ENCODE measurements around the gene CHN2.

CHN2 gene

DNA sequence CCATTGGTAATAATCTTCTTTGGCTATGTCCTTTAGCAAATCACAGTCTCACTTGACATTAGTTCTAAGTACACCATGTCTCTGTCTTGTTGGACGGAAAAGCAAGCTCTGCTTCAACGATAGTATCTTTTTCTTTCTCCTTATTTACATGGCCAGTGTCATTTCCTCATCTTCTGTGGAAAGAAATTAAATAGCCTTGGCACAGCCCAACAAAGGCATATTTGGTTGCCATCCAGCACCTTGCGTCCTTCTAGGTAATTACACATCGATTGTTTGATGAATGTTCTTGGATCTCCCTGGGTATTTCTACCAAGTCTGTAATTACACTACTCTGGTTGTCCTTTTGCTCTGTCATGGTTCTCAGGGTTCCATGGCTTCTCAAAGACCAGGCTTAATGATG is 183.1 kb downstream of the CHN2 start:
- TF ChIP-seq CREB5 (CRISPR knock-in tag; IDR thresholded peaks at IDR 0.05; ENCODE audit: low read depth) (no peak), ZNF565 (CRISPR knock-in tag; conservative IDR thresholded peaks at IDR 0.05; ENCODE audit: low read depth) (no peak), PPARA (CRISPR knock-in tag; IDR thresholded peaks at IDR 0.05; ENCODE audit: borderline replicate concordance) (no peak), TOX (CRISPR knock-in tag; IDR thresholded peaks at IDR 0.05; ENCODE audit: borderline replicate concordance) (no peak), ZC3H10 (CRISPR knock-in tag; IDR thresholded peaks at IDR 0.05) (no peak), ZFP3 (CRISPR knock-in tag; IDR thresholded peaks at IDR 0.05) (no peak), ZFP30 (CRISPR knock-in tag; IDR thresholded peaks at IDR 0.05) (no peak), POU6F1 (CRISPR knock-in tag; IDR thresholded peaks at IDR 0.05; ENCODE audit: borderline replicate concordance, low read depth) (no peak), TSHZ2 (CRISPR knock-in tag; IDR thresholded peaks at IDR 0.05) (no peak), ZNF8 (CRISPR knock-in tag; IDR thresholded peaks at IDR 0.05) (no peak), BACH2 (CRISPR knock-in tag; IDR thresholded peaks at IDR 0.05; ENCODE audit: borderline replicate concordance) (no peak), OSR1 (CRISPR knock-in tag; IDR thresholded peaks at IDR 0.05) (no peak)
- ATAC-seq = no peak

DNA sequence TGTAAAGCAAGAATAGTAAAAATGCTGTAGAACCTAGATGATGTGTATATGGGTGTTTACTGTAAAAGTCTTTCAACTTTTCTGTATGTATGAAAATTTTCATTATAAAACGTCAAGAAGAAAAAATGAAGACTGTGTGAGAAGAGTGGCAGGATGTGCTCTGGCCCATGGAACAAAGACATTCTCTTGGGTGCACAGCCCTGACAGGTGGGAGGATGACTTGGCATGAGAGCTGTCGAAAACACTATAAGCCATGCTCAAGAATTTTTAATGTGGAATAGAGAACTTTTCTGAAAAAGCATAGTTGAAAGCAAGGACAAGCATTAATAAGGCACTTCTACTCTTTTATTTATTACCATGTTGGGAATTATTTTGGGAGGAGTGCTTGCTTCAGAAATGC is 185.0 kb downstream of the CHN2 start:
- TF ChIP-seq OSR1 (CRISPR knock-in tag; IDR thresholded peaks at IDR 0.05) = no peak
- no peak for TF ChIP-seq ZNF8 (CRISPR knock-in tag; IDR thresholded peaks at IDR 0.05)
- no peak for TF ChIP-seq GLIS3 (CRISPR knock-in tag; IDR thresholded peaks at IDR 0.05)
- TF ChIP-seq SNAI2 (CRISPR knock-in tag; IDR thresholded peaks at IDR 0.05) = no peak
- no peak for ATAC-seq

DNA sequence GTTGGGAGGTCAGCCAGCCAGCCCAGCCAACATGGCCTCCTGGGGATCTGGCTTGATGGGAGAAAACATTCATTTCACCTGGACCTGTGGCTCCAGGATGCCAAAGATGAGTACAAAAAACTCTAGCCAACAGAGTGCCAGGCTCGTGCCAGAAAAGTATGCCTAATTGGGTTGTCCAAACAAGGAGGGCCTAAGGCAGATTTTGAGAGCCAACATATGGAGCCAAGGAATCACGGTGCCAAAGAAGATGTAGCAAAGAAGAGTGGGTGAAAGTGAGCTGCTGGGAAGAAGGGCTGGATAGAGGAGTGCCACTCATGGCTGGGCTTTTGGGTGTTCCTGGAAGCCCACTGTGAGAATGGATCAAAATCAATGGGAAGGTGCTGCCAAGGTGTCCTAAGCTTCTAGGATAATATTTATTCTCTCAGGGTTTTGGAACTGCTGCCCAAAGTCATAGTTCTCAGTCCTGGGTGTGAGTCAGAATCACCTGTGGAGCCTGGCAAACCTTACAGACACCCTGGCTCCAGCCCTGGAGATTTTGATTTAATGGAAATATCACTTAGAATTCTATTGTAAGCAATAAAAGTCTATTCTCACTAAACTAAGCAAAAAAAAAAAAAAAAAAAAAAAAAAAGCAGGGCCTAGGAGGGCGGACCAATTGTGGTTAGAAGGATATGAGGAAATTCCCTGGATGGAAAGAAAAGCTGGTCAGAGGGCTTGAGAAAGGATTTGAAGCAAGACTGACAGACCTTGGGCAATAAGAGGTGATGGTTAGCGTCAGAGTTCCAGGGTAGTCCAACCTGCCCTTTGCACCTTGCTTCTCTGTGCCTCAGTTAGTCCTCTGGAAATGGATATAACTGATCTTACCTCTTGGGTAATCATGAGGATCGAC is 186.9 kb downstream of the CHN2 start:
- TF ChIP-seq, protein P1, sequence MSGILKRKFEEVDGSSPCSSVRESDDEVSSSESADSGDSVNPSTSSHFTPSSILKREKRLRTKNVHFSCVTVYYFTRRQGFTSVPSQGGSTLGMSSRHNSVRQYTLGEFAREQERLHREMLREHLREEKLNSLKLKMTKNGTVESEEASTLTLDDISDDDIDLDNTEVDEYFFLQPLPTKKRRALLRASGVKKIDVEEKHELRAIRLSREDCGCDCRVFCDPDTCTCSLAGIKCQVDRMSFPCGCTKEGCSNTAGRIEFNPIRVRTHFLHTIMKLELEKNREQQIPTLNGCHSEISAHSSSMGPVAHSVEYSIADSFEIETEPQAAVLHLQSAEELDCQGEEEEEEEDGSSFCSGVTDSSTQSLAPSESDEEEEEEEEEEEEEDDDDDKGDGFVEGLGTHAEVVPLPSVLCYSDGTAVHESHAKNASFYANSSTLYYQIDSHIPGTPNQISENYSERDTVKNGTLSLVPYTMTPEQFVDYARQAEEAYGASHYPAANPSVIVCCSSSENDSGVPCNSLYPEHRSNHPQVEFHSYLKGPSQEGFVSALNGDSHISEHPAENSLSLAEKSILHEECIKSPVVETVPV (CRISPR knock-in tag; IDR thresholded peaks at IDR 0.05) = no peak
- no peak for TF ChIP-seq TSHZ2 (CRISPR knock-in tag; IDR thresholded peaks at IDR 0.05)
- TF ChIP-seq PPARA (CRISPR knock-in tag; IDR thresholded peaks at IDR 0.05; ENCODE audit: borderline replicate concordance) = no peak
- TF ChIP-seq ZFP3 (CRISPR knock-in tag; IDR thresholded peaks at IDR 0.05) = no peak
- no peak for TF ChIP-seq ZNF70 (CRISPR knock-in tag; IDR thresholded peaks at IDR 0.05)
- TF ChIP-seq TOX (CRISPR knock-in tag; IDR thresholded peaks at IDR 0.05; ENCODE audit: borderline replicate concordance) = no peak
- TF ChIP-seq SNAI2 (CRISPR knock-in tag; IDR thresholded peaks at IDR 0.05) = no peak
- no peak for TF ChIP-seq BACH2 (CRISPR knock-in tag; IDR thresholded peaks at IDR 0.05; ENCODE audit: borderline replicate concordance)
- TF ChIP-seq ZNF565 (CRISPR knock-in tag; conservative IDR thresholded peaks at IDR 0.05; ENCODE audit: low read depth) = no peak
- TF ChIP-seq ZC3H10 (CRISPR knock-in tag; IDR thresholded peaks at IDR 0.05) = no peak
- no peak for ATAC-seq

Measured in SK-N-SH treated with all-trans-retinoic acid at 6 μM for 48 hours (cell line).